Fibroblast of villous mesenchyme (primary cell): ENCODE results near the gene MAST4. TPM values are rescaled to one million over a fixed set of nuclear protein-coding genes. Genes with fewer than 3 reads are reported as not detected.
A peak's percentile ranks its signal among the peaks of the same experiment; 100 is the strongest.

Source experiments
- DNase-seq: peaks from one replicate; pipeline ENCODE4 v3.0.0-alpha.2; 2010; ENCODE audit warnings: low read depth
- H3K4me3 ChIP-seq: 2 replicates; pipeline ENCODE4 v1.5.1; 2011; ENCODE audit warnings: low read depth, mild to moderate bottlenecking, low read length
- total RNA-seq: library from RNA; depleted of rRNA; stranded (reverse); fragments of >200 nt; gene quantifications from 2 replicates; pipeline ENCODE4 v1.2.3, GENCODE V29; 2012
- TF ChIP-seq, protein P1 (sequence below): IDR thresholded peaks from 2 replicates; pipeline ENCODE4 v1.5.1; 2012; ENCODE audit warnings: low read depth, mild to moderate bottlenecking, low read length; ENCODE audit not compliant: insufficient read depth

Gene MAST4
- total RNA-seq, 1 donor = 8.2 TPM

DNA sequence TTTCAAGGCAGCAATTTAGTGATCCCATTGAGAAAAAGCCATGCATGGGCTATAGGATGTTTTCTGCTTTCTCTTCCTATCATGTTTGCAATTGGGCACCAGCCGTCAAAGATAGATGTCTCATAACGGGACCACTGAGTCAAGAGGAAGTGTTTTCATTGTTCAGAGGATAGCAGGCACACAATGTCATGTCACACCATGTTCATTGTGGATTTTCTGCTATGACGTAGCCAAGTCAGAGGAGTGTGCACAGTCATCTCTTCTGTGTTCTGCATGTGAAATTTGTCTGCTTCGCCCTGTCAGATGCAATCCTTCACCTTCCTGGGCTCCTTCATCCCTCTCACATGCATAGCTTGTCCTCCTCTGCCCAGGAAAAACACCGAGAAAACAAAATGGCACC lies 494.4 kb downstream of the MAST4 start:
- no peak for DNase-seq
- TF ChIP-seq, protein P1, sequence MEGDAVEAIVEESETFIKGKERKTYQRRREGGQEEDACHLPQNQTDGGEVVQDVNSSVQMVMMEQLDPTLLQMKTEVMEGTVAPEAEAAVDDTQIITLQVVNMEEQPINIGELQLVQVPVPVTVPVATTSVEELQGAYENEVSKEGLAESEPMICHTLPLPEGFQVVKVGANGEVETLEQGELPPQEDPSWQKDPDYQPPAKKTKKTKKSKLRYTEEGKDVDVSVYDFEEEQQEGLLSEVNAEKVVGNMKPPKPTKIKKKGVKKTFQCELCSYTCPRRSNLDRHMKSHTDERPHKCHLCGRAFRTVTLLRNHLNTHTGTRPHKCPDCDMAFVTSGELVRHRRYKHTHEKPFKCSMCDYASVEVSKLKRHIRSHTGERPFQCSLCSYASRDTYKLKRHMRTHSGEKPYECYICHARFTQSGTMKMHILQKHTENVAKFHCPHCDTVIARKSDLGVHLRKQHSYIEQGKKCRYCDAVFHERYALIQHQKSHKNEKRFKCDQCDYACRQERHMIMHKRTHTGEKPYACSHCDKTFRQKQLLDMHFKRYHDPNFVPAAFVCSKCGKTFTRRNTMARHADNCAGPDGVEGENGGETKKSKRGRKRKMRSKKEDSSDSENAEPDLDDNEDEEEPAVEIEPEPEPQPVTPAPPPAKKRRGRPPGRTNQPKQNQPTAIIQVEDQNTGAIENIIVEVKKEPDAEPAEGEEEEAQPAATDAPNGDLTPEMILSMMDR = no peak
- no peak overlapping the region for H3K4me3 ChIP-seq

DNA sequence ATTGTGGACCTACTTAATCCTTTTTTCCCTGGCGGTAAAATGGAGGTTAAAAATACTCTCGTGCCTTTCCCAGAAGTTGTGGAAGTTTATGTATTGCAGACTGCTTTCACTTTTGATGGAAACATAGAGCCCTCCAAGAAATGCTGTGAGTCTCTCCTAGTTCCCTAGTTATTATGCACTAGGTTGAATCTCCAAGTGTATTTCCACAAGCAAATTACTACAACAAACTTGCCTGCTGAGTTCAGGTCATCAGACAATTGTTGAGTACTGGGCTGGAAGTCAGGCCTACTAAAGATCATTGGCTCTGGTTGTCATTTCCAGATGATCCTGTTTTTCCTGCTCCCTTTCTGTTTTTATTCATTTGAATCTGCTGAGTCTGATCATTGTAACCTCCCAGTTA lies 496.3 kb downstream of the MAST4 start:
- DNase-seq = peak; percentile 44
- TF ChIP-seq, protein P1 = no peak
- no peak overlapping the region for H3K4me3 ChIP-seq

DNA sequence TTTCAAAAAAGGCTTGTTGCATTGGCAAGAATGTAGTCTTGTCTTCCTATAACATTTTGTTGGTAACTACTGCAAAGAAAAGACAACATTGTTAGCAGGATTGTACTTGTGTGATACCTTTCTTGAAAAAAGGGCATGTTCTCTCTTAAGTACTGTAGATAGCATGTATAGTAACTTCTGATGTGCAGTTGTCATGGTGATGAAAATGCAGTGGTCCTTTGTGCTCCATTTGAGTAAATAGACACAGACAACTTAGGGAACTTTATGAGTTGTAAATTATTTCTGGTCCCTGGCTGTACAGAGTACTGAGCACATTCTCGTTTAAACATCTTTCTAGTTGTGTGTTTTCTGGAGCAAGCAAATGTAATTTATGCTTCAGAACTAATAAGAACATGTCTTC lies 497.1 kb downstream of the MAST4 start:
- no peak for DNase-seq
- TF ChIP-seq, protein P1 = no peak
- H3K4me3 ChIP-seq = no peak overlapping the region

DNA sequence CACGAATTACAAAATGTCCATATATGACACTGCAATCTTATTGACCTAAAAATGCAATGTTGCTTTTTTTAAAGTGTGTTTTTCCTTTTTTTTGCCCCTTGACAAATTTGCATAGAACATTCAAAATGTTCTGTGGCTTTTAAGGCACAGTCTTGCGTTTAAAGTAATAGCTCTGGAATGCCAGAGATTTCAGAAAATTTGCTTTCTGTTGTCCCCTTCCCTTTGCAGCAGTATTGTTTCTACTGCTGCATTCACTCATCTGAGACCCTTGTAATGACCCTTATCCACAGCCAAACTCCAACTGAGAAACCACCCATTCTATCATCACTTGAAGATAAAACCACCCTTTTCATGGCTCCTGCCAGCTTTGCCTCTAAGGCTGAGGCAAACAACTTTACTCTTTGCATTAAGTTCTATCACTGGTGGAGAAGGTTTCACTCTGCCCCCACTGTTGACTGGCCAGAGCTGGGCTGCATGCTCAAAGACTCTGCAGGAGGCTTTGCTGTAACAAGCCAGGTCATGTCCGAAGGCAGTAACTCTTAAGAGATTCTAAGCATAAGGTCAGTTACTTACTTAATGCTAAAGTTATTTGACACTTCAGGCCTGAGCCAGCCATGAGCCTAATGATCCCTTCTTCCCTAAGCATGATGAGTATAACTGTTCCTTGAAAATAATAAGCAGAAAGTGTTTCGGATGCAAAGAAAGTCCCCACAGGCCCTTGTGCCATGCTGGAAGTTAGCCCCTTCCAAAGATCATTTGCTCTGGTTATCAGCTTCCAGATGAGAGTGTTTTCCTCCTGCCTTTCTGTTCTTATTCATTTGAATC lies 498.5 kb downstream of the MAST4 start:
- DNase-seq = peak; percentile 74
- no peak overlapping the region for H3K4me3 ChIP-seq
- TF ChIP-seq, protein P1 = no peak

DNA sequence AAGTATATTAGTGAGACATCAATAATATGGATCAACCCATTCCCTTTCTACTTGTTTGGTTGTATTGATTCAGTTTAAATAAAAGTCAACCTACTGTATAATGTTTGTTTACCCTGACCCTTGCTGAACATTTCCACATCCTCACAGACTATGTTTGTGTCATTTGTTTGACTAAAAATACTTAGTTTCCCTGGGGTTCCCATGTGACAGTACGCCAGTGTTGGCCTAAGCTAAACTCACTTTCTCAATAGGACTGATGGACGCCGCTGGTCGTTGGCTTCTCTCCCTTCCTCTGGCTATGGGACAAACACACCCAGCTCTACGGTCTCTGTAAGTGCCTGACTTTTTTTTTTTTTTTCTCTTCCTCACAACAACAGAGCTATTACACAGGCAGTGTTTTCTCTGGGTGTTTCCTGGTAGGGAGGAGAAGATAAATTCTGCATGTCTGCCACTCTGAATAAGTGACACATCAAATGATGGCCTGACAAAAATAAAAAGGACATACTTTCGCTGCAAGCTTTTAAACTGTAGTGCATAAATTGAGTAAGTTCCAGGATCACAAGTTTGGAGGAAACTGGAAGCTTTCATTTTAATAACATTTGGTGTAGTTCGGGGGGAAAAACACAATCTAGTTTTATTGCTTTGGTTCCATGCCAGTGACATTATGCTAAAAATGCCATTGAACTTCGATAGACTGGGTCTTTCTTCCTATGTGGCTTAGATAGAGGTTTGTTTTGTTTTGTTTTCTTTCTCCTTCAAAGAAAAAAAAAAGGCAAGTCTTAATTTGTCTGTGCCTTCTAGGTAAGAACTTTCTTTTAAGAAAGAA lies 499.4 kb downstream of the MAST4 start:
- TF ChIP-seq, protein P1 = no peak
- H3K4me3 ChIP-seq = no peak overlapping the region
- DNase-seq = peak; percentile 79

DNA sequence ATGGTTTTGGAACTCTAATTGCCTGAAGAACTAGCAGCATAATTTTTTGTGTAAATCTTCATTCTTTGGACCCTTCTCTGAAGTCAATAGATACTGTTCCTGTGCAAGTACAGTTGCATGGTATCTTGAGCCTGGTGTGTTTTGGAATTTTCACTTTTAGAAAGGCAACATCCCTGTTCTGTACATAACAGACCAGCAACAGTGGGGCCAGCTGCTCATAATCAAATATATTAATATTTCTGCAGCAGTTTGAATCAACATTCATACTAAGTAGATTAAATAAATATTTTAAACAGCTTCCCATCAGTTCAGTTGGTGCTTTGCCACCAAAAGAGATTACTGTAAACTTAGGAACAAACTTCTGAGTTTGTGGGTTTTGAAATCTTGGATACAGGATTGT lies 502.5 kb downstream of the MAST4 start:
- H3K4me3 ChIP-seq = no peak overlapping the region
- no peak for DNase-seq
- TF ChIP-seq, protein P1 = no peak
